Activated CD8-positive, alpha-beta memory T cell treated with anti-CD3 and anti-CD28 coated beads, Interleukin-2, amount 50 U/mL, for 24 hours (primary cell): ENCODE data around the gene RXRA.

Experiments
- DNase-seq: peaks from one replicate; pipeline ENCODE4 v3.0.0-alpha.2; 2020; ENCODE audit errors: extremely low read depth

Gene RXRA

DNA sequence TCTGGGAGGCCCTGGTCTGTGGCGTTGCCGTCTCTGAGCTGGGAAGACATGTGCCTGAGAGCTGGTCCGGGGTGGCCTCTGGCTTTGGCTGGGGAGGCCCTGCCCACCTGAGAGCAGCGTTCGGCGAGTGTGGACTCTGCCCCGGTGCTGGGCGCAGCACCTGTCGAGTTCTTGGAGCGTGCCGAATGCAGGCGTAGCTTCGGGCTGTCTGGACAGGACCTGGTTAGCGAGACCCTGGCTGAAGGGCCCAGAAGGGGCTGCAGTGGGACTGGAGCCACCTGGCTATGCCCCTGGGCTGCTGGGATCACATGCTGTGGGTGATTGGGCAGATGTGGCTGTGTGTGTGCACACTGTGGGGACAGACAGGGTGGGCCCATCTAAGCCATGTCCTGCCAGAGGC lies 56.5 kb downstream of the RXRA start:
- no peak for DNase-seq

DNA sequence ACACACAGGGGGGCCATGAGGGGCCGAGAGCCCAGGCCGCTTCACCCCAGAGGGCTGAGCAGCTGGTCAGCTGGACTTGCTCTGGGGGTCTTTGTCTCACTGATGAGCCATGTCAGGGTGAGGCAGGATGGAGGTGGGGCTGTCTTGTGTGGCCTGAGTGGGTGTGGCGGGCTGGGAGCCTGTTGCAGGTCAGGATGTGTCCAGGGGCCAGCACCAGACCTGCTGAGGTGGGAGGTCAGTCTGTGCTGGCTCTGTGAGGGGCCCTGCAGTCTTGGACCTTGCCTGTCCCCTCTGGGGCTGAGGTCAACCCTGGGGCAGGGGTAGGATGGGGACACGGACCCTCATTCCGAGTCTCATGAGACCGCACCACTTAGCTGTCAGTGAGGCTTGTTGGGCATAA lies 56.9 kb downstream of the RXRA start:
- no peak for DNase-seq

DNA sequence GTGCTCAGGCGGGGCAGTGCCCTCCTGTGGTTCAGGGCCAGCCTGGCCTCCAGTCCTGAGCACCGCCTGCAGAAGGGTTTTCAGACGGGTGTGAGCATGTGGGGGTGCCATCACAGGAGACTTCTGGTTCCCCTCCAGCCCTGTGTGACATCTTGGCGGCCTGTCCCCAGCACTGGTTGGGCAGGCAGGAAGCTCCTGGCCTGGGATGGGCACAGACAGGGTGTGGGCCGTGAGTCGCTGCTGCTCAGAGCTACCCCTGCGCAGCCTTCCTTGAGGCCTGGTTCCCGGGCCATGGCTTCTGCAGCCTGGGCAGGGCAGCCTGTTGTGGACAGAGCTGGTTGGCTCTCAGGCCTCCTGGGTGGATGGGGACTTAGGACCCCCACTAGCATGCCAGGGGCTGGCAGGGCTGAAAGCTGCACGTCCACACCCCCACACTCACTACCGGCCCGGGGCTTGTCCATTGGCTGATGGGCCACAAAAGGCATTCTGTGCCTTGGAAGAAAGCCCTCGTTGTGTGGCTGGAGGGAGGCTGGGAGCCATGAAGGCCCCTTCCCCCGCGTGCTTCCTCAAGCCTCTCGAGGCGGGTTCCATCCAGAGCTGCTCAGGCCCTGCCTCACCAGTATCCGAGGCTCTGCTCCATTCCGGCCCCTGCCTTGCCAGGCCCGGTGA lies 58.7 kb downstream of the RXRA start:
- no peak for DNase-seq

DNA sequence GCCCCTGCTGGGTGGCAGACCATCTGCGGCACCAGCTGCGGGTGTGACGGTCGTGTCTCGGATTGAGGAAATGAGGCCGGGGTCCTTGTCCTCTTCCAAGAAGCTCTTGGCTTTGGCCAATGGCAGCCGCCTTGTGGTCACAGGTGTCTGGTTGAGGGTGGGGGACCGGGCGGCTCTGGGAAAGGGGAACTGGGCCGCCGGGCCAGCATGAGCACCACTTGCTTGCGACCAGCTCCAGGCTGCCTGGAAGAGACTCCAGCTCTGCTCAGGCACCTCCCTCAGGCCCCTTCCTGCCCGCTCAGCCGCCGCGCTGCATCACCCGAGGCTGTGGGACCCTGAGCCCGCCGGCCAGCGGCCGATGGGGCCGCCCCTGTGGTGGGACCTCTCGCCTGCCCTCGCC lies 59.7 kb downstream of the RXRA start:
- DNase-seq: no peak

DNA sequence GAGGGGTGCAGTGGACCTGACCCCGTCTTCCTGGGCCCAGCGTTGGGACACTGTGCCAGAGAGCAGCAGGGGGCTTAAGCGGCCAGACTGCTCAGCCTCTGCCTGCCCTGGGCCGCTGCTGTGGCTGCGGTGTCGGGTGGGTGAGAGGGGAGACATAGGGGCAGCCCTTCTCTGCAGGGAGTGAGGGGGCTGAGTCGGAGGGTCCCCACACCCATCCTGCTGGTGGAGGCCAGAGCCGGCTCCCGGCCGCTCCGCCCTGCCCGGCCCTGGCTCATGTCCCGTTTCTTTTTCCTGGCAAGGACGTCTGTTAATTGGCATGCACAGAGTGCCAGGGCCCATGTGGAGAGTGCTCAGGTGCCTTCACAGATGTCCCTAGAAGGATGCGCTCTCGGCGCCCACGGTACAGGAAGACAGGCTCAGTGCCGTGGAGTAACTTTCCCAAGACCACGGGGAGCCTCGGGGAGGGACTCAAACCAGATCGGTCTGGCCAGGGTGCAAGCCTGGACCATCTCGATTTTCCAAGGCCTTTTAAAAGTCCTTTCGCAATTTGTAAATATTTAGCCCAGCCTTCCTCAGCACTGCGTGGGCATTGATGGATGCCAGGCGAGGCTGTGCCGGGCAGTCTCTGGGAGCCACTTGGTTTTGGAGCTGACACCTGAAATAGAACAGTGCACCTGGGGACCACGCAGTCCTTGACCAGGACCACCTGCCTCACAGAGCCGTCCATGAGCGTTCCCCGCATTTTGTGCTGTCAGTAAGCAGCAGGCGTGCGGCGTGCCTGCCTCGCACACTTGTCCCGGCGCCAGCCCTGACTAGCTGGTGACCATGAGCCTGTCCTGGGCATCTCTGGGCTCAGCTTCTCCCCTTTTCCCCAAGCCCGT lies 60.9 kb downstream of the RXRA start:
- DNase-seq: no peak

DNA sequence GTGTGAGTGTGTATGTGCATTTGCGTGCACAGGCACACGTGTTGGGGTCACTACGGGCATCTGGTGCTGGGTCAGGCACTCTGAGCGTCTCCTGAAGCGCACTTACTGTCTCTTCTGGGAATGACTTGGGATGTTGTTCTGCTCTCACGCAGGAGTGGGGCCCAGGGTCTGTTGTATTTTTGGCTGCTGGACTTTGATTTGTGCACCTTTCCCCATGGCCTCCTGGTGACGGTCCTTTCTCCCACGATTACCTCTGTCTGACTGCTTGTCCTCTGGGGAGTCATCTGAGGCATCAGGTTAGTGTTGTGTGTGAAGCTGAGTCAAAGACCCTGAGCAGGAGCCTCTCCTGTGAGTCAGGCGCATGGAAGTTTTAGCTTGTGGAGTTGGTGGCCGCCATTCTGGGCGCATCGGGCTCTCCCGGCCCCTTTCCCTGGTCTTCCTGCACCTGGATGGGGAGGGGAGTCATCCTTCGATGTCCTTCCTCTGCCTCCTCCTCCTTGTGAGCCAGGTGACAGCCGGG lies 62.1 kb downstream of the RXRA start:
- DNase-seq: no peak

DNA sequence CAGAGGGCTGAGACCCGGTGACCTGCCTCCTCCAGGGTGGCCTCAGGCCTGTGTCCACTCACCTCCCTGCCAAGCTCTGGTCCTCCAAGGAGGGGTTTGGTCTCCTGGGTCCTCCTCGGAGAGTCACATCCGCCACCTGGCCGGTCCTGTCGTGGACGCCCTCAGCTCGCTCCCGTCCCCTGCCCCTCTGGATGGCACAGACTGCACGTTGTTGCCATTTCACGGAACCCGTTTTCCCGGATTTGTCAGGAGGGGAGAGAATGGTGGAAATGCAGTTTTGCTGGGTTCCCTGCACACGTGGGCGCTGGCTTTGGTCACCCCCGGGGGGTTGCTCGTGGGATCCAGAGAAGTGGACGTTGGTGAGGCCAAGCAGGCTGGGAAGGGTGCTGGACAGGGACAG lies 62.7 kb downstream of the RXRA start:
- no peak for DNase-seq

DNA sequence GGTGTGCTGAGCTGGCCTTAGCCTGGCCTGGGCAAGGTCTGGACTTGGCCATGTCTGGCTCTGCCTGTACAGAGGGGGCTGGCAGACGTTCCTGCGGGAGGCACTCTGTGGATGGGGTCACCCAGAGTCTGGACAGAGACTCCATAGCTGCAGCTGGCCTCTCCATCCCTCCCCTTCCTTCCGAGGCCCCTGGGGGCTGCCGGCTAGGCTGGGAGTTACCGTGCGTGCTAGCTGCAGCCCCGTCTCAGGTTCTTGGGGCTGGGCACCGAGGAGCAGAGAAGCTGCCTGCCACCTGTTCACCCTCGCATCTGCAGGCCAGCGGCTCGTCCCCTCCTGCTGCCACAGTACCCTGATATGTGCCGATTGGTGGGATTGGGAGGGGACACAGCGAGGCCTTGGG lies 63.4 kb downstream of the RXRA start:
- DNase-seq: no peak

DNA sequence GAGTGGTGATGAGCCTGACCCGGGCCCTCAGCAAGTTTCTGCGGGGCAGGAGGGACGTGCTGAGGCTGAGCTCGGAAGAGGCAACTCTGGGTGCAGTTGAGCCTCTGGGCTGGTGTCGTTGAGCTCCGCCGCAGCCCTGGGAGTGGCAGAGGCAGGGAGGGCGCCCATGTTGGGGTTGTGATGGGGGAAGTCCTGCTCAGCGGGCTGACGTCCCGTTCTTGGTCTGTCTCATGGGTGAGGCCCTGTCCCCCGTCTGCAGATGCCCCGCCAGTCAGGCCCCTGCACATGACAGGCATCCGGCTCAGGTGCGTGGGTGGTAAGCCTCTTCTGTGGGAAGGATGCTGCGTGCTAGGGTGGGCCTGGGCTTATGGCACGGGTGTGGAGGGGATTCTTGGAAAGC lies 64.3 kb downstream of the RXRA start:
- DNase-seq: peak; percentile 68

DNA sequence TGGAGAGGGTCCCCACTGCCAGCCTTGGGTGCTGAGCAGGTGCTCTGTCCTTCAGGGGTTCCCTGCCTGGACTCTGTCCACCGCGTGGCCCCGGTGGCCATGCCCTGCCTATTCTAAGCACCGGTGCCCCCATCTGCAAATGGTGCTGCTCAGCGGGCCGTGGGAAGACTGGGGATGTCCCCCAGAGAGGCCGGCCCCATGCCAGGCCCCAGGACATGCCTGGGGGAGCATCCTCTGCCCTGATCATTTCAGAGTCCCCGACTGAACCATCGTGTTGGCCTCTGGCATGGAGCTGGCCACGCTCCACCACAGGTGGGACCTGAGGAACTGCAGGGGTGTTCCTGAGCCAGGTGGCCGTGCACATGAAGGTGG lies 64.7 kb downstream of the RXRA start:
- no peak for DNase-seq

DNA sequence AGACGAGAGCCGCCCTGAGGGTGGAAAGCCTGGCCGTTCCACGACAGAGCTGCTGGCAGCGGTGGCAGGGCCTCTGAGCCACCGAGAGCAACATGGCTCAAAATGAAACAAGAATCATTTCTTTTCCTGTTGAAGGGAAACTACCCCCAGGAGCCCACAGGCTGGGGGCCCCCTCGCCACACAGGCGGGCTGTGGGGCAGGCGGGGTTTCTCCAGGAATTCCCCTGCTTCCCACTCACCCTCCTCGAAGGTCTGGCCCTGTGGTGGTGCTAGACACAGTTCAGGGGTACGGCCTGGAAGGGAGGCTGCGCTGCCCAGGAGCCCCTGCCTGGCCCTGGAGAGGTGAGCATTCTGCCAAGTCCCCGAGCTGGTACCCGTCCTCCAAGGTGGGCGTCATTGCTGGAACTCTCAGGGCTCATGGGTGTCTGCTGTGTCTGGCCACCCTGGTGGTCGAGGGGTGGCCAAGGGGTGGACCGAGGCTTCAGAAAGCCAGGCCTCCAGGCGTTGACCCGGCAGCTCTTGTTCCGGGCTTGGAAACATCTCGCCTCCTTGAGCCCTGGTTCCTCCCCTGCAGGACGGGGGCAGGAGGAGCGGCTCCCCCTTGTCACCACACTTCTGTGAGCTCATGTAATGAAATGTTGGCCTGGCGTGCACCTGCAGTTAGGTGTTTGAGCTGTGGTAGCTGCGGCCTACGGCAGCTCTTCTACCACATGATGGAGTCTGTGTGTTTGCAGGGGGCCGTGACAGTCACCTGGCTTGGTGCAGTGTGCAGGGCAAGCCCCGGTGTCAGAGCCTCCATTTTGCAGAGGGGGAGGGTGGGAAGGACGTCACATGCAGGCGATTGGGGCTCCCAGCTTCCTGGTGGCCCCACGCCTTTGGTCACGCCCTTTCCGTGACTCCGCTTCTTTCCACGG lies 65.3 kb downstream of the RXRA start:
- peak; percentile 72 for DNase-seq

DNA sequence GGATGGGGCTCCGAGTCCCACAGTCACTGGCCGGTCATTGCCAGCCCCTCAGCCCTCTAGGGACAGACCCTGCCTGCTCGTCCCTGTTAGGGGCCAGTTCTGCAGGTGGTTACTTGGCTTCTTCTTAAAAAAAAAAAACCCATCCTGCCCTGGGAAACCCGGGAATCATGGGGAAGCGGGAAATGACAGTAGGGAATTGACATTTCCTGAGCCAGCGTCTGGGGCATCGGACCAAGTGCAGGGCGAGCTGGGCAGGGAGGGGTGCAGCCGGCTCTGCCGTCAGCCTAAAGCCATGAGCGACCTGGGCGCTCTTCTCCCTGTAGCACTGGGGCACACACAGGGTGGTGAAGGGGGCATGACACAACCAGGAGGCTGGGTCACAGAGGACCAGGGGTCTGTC lies 66.6 kb downstream of the RXRA start:
- DNase-seq: no peak

DNA sequence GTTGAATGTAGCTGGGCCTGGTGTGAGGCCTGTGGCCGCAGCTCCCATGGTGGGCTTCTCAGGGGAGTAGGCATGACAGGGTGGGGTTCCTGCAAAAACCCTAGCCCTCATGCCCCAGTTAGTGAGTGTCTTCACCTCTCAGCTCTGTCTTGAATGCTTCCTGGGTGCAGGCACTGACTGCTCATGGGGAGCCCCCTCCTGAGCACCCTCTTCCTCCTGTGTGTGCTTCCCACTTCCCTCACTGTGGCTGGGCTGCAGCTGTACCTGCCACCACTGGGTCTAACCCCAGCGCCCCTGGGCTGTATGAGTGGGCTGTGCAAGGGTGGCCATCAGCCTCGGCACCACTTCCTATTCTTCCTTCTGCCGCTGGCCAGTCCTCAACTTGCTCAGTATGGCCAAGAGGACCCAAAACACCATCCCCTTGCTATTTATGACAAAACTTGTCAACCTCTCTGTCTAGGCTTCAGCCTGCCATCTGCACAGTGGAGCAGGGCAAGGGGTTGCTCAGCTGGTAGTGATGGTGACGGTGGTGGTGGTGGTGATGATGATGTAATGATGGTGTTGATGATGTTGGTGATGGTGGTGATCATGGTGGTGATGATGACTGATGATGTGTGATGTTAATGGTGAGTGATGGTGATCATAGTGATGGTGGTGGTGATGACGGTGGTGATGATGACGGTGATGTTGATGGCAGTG lies 67.5 kb downstream of the RXRA start:
- DNase-seq: no peak

DNA sequence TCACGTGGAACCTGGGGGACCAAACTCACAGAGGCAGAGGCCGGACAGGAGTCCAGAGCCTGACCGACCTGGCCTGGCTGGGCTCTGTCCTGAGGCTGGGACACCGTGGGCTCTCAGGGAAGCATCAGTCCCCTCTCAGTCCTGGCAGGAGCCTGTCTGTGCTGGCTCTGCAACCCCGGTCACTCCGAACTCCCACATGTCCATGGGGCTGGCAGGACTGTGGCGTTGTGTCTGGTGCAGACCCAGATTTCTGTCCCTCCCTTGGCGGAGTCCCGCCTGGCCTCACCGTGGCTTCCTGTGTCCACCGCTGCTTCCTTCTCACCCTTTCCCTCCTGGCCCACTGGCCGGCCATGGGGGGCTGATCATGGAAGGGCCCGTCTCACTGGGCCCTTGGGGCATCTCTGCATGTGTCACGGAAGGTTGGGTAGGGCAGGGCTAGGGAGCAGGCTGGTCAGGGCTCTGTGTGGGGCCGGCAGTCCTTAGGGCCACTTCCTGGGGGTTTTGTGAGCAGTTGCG lies 68.8 kb downstream of the RXRA start:
- DNase-seq: no peak

DNA sequence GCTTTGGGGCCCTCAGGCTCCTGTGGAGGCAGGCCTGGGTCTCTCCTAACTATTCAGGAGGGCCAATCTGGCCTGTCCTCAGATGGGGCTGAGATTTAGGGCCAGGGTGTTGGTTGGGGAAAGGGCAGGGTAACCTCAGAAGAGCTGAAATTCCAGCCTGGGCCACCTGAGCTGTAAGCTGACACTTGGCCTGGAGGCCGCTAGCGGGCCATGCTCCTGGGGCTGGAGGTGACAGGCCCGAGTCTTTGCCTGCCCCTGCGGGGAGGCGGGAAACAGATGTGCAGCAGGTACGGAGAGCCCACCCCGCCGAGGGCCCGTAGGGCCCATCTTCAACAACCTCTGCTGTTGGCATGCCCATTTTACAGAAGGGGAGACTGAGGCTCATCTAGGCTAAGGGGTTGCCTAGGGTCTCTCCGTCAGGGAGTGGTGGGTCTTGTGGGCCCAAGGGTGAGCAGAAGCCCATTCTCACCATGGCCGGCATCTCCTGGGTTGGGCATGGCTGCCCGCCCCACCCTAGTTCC lies 69.5 kb downstream of the RXRA start:
- DNase-seq: no peak

DNA sequence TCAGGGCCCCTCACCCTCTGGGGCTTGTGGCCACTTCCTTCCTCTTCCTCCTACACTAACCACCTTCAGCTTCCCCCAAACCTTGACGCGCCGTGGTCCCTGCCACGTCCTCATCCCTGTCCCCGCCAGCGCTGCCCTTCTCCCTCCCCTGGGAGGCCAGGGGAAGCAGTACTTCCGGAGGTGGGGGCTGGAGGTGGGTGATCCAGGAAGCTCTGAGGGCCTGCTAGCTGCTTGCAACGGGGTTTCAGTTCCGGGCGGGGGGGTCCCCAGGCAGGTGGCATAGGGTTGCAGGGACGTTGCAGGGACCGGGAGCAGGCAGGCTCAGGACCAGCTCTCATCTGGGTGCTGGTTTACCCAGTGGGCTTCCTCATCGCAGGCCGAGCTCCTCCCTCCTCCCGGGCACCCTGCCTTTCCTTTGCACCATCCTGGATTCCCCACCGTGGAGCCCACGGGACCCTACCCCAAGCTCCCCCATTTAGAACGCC lies 70.0 kb downstream of the RXRA start:
- peak; percentile 19 for DNase-seq

DNA sequence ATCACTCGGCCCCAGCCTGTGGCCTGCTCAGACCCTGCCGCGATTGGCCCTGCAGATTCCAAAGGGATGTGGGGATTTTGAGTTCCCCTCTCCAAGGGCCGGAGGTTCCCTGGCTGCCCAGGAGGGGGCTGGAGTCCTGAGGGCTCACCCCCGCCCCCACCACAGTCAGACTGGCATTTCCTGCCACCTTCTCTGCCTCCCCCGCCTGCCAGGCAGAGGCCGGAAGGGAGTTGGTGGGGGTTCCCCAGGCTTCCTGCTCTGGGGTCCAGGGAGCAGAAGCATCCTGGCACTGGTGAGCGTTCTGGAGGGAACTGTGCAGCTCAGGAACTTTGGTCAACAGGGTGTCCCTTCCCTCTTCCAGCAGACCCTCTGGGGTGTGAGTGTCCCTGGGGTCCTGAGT lies 70.6 kb downstream of the RXRA start:
- no peak for DNase-seq

DNA sequence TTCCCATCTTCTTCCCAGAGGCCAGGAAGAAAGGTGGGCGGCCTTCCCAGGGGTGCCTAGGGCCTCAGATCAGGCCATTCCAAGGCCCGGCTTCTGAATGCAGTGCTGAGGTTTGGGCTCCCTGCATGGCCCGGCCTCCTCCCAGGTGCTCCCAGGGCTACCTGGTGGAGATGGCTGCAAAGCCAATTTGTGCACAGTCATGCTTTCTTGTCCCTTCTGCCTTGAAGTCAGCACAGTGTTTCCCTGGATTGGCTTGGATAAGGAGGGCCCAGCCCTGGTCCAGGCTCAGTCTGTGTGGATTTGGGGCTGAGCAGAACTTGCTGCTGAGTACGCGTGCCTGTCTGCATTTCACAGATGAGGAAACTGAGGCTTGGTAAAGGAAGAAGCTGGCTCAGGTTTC lies 72.5 kb downstream of the RXRA start:
- DNase-seq: no peak

DNA sequence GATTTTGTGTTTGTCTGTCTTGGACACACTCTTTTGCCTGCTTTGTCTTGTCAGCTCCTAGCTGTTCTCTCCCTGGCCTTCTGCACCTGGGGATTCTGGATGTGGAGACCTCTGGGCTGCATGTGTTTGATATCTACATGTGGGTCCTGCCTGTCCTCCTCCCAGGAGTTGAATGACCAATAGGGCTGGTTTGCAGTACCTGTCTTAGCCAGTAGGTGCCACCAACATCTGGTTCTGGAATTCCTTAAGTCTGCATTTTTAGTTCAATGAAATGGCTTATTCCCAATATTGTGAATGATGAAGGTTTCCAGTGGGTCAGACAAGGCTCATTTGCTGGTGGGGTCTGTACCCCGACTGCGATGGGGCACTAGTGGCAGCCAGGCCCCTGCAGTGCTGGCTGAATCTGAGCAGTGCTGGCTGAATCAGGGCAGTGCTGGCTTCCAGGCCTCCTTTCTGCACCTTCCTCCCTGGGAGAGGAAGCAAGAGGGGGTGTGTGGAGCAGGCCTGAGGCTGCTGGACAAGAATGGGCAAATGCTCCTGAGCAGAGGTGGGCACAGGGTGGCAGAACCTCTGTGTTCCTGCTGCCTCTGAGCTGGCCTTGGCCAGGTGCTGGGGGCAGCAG lies 73.3 kb downstream of the RXRA start:
- no peak for DNase-seq

DNA sequence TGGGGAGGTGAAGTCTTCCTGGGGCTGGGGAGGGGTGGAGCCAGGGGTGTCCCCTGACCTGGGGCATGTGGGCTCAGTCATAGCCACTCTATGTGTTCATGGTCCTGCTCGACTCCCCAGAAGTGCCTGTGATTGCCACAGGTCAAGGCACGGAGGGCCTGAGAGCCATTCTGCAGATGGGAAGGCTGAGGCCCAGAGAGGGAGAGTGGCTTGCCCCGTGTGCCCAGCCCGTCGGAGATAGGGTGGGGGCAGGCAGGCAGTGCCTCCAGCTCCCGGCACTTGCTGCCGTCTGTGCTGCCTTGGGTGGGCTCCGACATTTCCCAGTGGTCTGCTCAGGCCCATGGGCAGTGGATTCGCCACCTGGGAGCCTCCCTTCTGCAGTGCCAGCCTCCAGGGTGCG lies 74.0 kb downstream of the RXRA start:
- DNase-seq: no peak

DNA sequence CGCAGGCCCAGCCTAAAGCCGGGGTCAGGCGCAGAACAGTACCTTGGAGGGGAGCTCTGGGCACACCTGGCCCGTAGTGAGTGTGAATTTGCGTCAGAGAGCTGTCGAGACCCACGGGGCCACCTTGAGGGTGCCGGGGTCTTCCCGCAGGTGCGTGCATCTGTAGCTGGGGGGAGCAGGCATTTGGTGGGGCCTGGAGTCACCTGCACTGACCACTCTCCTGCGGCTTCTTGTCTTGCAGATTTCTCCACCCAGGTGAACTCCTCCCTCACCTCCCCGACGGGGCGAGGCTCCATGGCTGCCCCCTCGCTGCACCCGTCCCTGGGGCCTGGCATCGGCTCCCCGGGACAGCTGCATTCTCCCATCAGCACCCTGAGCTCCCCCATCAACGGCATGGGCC lies 75.1 kb downstream of the RXRA start:
- DNase-seq: no peak
